DMS53 (cell line): Measurements from ENCODE around the gene USP2.

Source experiments
- DNase-seq: peaks from one replicate; lab custom pipeline; 2025; lab: John Stamatoyannopoulos, UW

The USP2 gene

DNA sequence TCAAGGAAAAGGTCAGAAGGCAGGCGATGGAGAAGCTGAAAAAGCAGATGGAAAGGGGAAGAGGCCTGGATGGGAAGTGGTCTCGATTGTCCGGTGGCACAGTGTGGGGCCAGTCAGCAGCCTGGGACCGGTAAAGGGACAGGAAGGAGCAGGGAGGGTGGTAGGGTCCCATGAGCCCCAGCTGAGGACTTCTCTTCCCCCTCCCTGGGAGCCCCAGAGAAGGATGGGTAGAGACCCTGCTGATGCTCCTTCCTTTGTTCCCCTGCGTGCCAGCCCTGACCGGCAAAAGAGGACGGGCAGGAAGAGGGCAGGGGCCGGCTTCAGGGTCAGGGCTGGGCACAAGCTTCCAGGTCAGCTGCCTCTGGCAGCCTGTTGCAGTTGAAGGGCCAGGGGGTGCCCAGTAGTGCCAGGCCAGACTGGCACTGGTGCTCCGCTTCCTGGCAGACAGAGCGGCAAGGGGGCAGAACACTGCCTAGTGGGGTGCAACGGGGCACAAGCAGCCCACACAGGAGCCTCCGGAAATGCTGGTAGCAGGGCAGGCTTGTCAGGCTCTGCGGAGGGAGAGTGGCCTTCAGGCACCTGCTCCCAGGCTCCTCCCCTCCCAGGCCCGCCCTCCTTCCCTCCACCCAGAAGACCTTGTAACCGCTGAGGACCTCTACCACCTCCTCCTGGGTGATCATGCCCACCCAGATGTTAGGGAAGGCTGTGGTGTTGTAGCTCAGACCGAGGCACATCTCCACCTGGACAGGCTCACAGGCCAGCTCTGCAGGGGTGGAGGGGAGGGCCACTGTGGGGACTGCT, 40.1 kb downstream of the USP2 start:
- no peak for DNase-seq

DNA sequence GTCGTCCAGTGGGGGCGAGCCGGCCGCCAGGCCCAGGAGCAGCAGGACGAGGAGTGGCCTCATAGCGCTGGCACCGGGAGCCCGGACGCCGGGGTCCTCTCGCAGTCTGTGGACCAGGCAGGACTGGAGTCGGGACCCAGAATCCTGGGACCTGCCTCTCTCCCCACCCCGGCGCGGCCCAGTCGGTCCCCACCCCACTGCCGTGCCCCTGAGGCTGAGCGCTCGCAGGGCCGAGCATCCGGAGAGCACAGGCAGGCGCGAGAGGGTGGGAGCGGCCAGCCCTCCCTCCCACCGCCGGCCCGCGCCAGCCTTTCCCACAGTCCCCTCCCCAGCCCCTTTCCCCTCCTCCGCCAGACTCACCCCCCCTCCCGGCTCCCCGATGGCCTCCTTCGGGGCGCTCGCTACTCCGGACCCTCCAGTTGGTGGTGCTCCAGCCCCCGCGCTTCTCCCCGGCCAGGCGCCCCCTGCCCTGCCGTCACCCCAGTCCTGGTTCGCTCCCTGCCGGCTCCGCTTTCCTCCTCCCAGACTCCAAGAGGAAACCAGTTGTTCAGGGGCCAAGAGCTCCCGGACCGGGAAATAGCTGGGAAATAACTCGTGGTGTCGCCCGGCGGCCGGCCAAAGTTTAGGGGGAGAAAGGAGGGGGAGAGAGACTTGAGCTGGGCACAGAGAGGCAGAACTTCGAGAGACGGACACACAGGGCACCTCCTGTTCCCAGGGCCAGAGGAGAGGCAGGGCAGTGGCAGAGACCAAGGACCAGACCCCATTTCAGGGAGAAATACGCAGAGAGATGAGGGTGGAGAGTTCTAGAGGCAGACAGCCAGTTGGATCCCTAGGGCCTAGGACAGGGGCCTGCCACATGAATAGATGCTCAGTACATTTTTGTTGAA, 40.9 kb downstream of the USP2 start, which contains the start of gene C1QTNF5:
C1QTNF5 (minus strand) TSS at position 549 of the 887 bp plus-strand sequence; CDS start at position 63, 486 bp downstream.
- DNase-seq, result no peak

DNA sequence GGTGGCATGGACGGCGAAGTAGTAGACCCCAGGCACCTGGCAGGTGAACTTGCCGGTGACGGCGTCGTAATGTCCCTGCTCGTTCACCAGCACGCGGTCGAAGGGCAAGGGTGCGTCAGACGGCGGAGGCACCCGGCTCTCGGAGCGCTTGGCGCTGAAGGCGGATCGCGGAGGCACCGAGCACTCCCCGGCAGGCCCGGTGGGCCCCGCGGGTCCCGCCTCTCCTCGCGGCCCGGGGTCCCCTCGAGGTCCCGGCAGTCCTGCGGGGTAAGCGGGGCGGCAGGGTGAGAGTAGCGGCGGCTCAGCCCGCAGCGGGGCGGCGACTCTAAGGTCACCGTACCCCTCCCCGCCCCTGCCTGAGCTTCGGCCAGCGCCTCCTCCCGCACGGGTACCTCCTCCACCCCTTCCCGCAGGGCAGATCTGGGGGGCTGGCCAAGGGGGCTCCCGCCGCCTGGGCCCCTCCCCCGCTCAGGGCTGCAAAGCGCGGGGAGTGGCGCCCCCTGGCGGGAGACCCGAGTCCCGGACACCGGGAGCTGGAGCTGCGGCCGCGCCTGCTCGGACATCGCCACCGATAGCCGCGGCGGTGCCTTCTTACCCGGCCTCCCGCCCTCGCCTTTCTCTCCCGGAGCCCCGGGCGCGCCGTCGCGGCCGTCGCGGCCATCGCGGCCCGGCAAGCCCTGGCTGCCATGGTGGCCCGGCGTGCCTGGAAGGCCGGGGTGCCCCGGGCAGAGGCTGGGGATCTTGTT, 41.7 kb downstream of the USP2 start:
- peak; percentile 80 for DNase-seq

DNA sequence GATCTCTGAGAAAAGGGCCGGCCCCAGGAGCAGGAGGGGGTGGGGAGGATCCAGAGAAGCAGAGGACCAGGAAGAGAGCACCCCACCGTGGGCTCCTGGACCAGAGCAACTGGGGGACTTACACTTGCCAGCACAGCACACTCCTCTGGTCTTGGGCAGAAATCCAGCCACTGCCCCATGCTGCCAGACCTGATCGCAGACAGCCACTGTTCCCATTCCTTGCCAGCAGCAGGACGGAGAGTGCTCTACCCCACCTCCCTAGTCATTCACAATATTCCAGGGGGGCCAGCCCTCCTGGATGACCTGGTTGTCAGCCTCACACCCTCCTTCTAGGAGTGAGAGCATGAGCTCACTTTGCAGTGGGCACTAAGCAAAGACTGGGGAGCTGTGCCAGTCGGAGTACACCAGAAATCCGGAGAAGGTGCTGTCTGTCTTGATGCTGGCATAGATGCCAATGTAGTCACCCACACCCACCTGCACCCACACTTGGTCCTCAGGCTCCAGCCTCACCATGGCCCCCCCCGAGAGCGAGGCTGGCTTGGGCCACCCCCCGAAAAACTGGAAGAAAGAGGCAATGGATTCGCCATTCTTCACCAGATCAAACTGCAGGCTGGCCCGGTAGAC, 42.4 kb downstream of the USP2 start:
- DNase-seq, result no peak

DNA sequence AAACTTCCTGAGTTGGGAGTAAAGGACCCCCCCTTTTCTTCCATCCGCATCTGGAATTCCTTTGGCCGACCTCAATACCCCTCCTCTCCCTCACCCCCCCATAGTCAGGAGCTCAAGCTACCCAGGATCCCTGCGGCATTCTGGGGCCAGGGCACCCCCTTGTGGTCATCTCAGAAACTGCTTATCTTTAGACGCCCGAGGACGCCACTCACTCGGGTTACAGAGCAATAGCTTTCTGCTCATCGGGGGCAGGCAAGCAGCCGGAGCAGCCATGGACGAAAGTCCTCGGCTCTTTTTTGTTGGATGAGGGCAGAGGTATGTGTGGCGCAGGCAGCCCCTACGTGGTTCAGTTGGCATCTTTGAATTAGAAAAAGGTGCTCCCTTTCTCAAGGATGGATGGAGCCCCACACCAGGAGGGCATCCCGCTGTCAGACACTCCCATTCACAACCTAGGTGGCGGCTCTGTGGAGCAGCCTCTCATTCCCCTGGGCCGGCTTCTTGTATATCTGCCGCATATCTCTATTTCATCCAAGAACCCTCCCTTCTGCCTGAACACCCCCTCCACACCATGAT, 43.1 kb downstream of the USP2 start:
- peak; percentile 84 for DNase-seq

DNA sequence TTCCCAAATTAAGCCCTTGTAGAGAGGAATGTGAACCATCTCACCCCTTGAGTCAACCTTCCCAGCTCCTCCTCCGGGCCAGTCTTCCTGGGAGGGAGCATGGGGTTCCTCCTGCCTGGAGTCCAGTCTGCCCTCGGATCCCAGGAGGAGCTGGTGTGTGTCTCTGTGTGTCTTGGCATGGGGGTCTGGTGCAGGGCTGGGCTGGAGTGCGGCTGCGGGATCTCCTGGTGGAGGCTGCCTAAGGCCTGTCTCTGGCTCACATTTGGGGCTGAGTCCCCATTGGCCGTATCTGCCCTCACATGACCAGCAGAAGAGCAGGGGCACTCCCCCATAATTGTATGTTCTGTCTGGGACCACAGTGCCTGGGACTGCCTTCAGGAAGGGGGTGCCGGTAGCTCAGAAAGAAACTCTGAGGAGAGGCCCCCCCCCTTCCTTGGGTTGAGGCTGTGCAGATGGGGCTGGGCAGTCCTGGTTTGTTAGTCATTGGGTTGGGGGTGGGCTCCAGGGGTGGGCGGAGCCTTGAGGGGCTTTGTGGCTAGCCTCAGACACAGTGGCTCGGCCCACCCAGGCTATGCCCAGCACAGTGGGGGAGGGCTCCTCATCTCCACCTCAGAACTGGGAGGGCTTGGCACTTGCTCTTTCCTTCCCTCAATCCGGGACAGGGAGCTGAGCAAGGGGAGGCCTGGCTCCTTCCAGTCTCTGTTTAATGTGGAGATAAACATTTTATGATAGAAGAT, 43.7 kb downstream of the USP2 start:
- no peak for DNase-seq

DNA sequence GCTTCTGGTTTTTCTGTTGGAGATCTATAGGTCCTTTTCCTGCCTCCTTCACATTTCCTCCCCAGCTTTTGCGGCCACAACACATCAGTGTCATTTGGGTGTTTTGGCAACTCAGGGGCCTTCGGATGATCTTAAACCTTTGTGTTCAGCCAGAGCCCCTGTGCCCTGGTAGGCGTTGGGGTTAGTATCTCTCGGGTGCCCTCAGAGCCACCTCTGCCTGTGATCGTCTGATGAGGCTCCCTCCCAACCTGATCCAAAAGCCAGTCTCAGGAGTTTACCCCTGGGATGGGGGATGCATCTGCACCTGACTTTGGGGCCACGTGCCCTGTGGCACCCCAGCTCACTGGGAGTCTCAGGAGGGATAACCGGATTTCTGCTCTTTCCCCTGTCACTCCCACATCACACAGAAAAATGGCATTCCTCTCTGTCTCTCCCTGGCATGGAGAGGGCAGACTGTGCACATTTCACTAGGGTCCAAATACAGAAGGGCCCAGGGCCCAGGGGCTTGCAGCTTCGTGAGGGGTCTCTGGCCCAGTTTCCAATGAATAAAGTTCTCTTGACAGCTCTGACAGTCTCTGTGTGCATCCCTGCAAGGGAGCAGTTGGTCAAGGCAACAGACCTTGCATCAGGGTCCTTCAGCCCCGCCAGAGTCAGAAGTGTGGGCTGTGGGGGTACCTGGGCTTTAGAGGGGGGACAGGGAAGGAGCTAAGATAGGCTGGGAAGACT, 44.6 kb downstream of the USP2 start:
- DNase-seq, result no peak

DNA sequence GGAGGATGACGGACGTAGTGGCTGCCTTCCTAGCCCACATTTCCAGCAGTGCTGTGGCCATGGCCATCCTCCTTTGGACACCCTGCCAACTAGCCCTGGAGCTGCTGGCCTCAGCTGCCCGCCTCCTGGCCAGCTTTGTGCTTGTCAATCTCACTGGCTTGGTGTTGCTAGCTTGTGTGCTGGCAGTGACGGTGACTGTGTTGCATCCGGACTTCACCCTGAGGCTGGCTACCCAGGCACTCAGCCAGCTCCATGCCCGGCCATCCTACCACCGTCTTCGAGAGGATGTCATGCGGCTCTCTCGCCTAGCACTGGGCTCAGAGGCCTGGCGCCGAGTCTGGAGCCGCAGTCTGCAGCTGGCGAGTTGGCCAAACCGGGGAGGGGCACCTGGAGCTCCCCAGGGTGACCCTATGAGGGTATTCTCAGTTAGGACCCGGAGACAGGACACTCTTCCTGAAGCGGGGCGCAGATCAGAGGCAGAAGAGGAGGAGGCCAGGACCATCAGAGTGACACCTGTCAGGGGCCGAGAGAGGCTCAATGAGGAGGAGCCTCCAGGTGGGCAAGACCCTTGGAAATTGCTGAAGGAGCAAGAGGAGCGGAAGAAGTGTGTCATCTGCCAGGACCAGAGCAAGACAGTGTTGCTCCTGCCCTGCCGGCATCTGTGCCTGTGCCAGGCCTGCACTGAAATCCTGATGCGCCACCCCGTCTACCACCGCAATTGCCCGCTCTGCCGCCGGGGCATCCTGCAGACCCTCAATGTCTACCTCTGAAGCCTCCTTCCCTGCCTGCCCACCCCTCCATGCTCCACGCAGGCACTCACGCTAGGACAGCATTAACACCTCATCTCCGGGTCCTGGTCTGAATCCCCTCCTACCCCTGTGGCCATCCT, 45.6 kb downstream of the USP2 start:
- DNase-seq, result no peak

DNA sequence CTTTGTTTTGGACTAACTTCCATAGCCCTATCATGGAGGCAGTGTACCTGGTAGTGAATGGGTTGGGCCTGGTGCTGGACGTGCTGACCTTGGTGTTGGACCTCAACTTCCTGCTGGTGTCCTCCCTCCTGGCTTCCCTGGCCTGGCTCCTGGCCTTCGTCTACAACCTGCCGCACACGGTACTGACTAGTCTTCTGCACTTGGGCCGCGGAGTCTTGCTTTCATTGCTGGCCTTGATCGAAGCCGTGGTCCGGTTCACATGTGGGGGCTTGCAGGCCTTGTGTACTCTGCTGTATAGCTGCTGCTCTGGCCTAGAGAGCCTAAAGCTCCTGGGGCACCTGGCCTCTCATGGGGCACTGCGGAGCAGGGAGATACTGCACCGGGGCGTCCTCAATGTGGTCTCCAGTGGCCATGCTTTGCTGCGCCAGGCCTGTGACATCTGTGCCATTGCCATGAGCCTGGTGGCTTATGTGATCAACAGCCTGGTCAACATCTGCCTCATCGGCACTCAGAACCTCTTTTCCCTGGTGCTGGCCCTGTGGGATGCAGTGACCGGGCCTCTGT, 46.3 kb downstream of the USP2 start:
- no peak for DNase-seq

DNA sequence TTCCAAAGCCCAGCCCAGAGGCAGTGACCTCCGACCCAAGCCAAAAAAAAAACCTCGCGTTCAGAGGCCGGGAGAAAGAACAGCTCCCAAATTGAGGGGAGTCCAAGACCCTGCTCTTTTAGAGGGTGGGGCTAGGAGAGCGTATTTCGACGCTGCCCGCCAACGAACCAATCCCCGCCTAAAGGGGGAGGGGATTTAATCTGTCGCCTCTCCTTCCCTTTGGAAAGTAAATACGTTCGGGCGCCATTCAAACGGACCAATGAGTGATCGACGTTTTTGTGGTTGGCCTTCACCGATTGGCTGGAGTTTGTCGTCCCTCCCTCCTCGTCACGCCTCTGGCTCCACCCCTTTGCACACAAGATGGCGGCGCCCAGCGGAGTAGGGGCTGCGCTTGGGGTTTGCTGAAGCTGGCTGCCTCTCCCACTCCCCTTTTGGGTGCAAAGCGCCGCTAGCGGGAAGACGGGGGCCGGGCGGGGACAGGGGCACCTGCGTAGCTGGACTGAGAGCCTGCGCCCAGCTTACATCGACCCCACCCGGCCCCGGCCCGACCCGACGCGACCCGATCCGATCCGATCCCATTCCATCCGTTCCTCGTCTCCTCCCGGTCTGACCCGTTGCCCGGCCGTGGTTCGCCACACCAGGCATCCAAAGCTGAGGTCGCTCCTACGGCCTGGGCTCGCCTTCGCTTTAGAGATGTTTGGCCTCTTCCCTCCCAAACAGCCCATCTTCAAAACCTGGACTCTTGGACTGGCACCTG, 47.1 kb downstream of the USP2 start, which contains the start of gene RNF26:
RNF26 (plus strand) TSS at position 354 of the 757 bp plus-strand sequence. CDS start 596 bp downstream, outside the sequence.
- peak; percentile 98 for DNase-seq

DNA sequence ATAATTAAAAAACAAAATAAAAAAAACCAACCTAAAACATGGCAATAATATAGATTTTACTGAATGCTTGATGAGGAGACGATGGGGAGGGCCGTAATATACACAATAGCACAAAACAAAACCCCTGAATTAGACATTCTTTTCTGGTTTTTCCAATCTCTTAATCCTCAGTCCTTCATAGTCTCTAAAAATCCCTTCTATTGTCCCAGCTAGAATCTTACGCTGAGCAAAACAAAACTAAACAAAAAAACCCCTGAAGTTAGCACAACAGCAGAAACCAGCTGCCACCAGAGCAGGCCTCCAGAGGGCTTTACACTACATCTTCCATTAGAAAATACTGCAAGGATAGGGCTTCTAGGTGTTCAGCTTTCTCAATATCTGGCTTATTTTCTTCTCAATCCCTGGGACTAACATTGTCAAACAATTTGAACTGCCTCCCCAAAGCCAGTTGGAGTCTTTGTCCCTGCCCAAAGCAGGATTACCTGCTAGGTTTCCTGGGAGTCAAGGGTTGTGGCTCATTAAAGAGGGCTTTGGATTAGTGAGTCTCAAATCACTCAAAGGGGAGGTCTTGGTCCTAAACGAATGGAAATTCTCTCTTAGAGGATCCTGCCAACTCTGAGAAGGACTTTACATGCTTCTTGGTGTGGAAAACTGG, 49.3 kb downstream of the USP2 start:
- DNase-seq, result no peak

DNA sequence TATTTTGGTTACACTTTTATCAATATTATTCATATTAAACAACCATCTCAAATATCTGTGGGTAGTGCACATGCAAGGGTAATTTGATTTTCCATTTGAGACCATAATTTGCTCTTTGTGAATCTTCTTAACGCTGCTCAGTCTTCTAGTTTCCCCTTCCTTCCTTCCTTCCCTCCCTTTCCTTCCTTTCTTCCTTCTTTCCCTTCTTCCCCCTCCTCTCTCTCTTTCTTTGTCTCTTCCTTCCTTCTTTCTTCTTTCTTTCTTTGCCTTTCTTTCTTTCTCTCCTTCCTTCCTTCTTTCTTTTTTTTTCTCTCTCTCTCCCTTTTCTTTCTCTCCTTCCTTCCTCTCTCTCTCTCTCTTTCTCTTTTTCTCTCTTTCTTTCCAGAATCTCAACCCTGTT, 51.3 kb downstream of the USP2 start:
- DNase-seq, result no peak

DNA sequence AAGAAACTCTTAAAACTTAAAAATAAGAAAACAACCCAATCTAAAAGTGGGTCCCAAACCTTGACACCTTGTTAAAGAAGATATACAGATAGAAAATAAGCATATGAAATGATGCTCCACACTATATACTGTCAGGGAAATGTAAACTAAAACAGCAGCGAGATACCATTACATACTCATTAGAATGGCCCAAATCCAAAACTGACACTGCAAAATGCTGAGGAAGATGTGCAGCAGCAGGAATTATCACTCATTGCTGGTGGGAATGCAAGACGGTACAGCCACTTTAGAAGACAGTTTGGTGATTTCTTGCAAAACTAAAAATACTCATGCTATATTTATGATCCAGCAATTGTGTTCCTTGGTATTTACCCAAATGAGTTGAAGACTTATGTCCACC, 52.2 kb downstream of the USP2 start:
- no peak for DNase-seq

DNA sequence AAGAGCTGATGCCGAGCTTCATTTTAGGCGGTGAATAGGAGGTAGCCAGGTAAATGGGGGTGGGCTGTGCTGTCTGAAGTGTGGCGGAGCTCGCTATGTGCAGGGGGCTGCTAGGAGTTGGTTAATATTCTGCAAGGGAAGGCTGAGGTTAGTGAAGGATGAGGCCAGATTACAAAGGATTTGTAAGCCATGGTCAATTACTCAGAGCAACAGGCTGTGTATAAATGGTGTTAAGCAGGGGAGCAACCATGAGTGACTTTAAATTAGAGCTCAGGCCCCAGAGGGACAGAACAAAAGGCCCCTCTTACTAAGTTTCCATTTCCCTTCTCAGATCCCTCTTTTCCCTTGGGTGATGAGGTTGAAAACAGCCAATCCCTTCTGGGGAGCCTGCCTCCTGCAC, 57.3 kb downstream of the USP2 start:
- no peak for DNase-seq

DNA sequence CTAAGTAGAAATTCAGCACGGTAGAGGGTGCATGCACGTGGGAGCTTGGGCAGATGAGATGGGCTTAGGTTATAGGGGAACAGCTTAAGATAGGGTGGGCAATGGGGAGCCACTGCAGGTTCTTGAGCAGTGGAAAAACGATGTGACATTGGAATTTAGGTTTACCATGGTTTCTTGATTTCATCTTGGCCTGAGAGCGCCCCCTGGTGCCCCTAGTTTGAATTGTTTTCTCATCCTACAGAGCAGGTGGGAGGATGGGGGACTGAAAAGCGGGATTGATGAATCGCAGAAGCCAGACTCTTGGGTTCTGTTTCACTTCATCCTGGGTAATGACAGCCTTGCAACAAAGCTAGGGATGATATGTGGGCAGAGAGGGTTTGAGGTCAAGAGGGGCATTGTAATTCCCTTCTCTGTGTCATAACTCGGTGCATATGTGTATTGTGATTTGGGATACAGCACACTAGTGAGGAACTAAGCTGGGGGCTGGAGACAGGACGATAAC, 57.9 kb downstream of the USP2 start:
- DNase-seq, result peak; percentile 81

DNA sequence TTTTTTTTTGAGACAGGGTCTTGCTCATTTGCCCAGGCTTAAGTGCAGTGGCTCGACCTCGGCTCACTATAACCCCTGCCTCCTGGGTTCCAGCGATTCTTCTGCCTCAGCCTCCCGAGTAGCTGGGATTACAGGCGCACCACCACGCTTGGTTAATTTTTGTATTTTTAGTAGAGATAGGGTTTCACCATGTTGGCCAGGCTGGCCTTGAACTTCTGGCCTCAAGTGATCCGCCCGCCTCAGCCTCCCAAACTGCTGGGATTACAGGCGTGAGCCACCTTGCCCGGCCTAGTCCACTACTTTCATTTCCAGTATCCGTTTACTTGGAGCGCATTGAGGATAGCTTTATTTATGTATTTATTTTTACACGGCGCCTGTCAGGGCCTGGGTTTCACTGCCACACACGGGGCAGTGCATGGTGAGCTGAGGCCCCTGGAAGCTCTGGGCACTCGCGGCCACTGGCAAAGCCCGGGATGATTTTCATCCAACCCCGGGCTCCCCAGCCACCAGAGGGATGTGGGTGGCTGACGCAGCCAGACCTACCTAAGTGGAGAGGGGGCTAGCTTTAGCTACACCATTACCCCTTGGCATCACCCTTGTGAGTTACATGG, 58.5 kb downstream of the USP2 start:
- DNase-seq, result no peak

DNA sequence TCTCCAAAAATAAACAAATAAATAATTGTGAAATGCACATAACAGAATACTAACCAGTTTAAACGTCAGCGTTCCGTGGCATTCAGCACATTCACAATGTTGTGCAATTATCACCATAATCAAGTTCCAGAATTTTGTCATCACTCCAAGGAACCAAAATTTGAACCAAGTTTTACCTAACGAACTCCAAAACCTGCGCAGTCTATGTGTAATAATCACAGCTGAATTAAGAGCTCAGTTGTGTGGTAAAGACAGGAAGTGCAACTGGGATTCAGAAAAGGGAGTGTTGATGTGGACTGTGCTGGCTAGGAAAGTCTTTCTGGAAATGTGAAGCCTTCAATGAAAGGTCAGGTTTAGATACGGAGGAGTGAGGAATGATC, 59.1 kb downstream of the USP2 start:
- DNase-seq, result peak; percentile 61
